GM19035 (cell line): ENCODE measurements around the gene MCM8.
A peak's percentile ranks its signal among the peaks of the same experiment; 100 is the strongest.

Source experiments
- ATAC-seq: cut with Tn5 transposase; IDR thresholded peaks from one replicate; pipeline ENCODE4 v1.9.1; 2021; ENCODE audit not compliant: unreplicated experiment

The MCM8 gene

GRCh38 chr20:5945963-5946362 lies 4.5 kb upstream of the MCM8 start:
- no peak for ATAC-seq

DNA sequence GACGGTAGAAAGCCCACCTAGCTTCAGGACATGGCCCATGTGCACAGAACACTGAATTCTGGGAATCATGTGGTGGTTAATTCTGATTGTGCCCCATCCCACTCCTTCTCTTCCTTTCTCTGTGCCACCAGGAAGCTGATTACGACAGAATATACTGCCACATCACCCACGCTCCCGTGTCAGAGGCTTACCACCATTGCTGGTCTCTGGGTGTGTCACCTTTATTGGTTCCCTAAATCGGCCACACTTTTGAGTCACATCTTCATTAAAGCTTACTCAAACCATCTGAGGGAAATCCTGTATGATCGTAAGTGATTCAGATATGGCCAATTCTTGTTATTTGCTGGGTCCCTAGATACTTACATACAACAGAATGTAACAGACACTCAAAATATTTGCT lies 3.2 kb upstream of the MCM8 start:
- ATAC-seq, result no peak

DNA sequence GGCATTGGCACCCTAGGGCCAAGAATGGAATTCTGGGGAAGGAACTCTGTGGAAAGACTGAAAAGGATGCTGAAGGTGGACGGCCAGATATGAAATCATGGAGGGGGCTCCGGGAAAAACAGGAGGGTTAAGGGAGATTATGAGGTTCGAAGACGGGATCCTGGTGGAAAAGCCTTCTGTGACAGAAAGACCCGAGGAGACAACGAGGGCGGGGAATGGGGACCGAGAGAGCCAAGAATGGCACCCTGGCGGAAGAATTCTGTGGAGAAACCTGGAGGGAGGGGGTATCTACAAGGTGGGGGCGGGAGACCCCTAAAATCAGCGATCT lies 545 bp upstream of the MCM8 start:
- ATAC-seq, result no peak

DNA sequence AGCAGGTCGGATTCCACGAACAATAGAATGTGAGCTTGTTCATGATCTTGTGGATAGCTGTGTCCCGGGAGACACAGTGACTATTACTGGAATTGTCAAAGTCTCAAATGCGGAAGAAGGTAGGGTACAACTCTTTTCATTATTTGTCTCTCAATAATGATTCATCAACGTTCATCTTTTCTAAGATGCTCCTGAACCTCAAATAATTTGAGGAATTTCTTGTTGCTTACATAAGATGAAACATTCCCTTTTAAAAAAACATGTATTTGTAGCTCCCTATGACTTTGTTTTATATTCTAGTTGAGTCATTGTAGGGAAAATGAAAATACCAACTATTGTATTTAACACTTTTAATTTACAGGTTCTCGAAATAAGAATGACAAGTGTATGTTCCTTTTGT lies 17.0 kb downstream of the MCM8 start:
- no peak for ATAC-seq

DNA sequence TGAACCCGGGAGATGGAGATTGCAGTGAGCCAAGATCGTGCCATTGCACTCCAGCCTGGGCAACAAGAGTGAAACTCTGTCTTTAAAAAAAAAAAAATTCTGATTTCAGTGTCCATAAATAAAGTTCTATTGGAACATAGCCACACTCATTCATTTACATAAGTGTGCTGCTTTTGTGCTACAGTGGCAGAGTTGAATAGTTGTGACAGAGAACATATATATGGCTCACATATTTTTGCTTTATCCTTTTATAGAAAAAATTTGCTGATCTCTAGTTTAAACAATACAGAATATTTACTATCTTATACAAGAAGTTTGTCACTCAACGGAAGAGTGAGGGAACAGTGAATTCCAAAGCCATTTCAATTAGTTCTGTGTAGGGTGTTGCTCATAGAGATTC lies 18.0 kb downstream of the MCM8 start:
- no peak for ATAC-seq

DNA sequence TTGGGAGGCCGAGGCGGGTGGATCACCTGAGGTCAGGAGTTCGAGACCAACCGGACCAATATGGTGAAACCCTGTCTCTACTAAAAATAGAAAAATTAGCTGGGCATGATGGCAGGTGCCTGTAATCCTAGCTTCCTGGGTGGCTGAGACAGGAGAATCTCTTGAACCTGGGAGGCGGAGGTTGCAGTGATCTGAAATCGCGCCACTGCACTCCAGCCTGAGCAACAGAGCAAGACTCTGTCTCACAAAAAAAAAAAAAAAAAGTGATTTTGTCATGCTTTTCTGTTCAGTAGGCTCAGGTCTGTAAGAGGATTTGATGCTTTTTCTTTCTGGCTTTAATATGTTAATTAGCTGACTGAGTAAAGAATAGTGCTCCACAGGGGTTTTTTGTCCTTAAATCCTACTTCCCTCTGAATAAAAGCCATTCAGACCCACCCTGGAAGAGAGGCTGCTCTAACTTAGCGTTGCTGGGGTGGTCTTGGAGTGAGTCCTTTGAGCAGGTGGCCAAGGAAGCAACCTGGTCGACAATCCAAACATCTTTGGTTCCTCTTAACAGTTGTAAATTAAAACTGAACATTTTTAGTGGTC lies 19.0 kb downstream of the MCM8 start:
- no peak for ATAC-seq

- no peak for ATAC-seq
These were observed 19.5 kb downstream of the MCM8 start for GRCh38 chr20:5969940-5970339.

- ATAC-seq, result no peak
These were observed 19.9 kb downstream of the MCM8 start for GRCh38 chr20:5970381-5970780.

- ATAC-seq, result no peak
These were observed 20.8 kb downstream of the MCM8 start for GRCh38 chr20:5971203-5971602.

DNA sequence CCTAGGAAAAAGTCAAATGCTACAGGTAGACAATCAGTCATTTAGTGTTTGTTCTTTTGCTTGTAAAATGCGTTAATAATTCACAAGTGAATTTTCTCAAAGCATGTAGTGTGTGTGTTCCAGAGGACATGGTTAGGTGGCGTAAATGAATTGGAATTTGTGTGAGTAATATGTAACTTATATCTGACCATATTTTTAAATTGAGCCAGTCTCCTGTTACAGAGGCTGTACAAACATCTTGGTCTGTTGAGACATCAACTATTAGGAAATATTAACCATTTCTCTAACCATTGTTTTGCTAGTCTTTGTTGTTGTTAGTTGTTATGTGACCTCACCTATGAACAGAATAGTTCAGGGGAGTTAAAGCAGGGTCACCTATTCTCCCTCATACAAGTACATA lies 22.7 kb downstream of the MCM8 start:
- ATAC-seq, result no peak

- ATAC-seq, result no peak
These were observed 23.5 kb downstream of the MCM8 start for GRCh38 chr20:5973971-5974370.

GRCh38 chr20:5974531-5974930 lies 24.1 kb downstream of the MCM8 start:
- ATAC-seq, result no peak

- ATAC-seq, result no peak
These were observed 25.3 kb downstream of the MCM8 start for GRCh38 chr20:5975778-5976177.

GRCh38 chr20:5977223-5977622 lies 26.8 kb downstream of the MCM8 start:
- no peak for ATAC-seq

DNA sequence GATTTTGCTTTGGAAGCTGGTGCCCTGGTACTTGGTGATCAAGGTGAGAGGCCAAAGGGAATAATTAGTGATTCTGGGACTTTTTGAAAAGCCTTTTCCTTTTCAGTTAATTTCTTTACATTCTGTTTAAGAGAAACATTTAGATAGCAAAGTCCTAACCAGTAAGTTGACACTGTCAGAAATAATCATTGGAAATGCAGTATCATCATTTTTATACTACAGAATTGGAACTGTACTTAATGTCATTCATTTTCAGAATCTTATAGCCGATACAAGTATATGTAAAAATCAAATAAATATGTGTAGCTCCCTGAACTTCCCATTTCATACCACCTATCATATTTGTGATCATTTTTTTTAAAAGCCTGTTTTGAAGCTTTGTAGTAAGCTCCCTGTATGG lies 27.5 kb downstream of the MCM8 start:
- ATAC-seq, result no peak

DNA sequence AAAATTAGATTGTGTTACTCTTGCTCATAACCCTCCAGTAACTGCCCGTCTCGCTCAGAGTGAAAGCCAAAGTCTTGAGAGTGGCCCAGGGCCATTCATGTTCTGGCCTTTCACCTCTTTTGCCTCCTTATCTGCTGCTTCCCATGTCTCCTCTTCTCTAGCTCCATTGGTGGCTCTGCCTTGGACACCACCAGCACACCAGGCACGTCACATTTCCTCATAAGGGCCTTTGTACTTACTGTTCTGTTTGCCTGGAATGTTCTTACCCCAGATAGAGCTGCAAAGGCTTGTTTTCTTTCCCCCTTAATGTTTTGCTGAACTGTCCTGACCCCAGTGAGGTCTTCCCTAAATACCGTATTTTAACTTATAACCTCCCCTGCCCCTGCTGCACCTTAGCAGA lies 29.3 kb downstream of the MCM8 start:
- no peak for ATAC-seq

DNA sequence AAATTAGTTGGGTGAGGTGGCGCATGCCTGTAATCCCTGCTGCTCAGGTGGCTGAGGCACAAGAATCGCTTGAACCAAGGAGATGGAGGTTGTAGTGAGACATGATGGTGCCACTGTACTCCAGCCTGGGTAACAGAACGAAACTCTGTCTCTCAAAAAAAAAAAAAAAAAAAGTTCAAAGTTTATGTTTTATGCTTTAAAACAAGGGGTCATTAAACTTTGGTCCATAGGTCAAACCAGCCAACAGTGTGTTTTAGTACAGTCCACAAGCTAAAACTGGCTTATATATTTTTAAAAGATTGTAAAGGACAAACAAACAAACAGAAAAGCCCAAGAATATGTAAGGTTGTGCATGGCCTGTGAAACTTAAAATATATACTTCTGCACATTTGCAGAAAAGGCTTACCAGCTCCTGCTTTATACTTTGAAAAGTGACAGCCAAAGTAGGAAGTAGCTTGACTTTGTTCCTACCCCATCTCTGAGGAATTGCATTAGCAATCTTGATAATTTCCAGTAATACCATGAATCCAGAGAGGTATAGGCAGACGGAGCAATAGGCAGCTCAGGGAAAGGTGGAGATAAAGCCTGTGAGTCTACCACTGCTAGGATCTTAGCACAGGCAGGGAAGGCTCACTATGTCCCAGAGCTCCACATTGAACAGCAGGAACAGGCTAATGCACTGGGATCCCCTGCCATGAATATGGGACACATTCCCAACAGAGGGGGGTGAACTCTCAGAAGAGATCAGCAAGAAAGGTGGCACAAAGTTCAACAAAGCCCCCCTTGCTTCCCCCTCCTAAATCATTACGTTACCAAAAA lies 30.5 kb downstream of the MCM8 start:
- no peak for ATAC-seq

DNA sequence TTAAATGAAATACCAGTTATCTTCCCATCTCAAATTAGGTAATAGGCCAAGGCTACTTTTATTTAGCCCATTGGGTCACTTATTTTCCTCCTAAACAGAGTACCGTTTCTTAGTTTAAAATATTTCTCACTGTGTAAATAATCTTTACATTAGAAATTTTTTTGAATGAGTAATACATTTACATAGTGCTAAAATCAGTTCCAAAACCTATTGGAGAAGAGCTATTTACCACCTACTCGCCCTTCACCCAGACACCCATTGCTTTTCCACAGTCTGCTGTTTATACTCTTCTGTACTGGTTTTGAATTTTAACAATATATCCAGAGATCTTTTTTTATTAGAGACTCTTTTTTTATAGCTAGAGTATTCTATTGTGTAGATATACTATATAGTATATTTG lies 36.9 kb downstream of the MCM8 start:
- no peak for ATAC-seq

GRCh38 chr20:5989539-5989938 lies 39.1 kb downstream of the MCM8 start:
- ATAC-seq, result no peak

DNA sequence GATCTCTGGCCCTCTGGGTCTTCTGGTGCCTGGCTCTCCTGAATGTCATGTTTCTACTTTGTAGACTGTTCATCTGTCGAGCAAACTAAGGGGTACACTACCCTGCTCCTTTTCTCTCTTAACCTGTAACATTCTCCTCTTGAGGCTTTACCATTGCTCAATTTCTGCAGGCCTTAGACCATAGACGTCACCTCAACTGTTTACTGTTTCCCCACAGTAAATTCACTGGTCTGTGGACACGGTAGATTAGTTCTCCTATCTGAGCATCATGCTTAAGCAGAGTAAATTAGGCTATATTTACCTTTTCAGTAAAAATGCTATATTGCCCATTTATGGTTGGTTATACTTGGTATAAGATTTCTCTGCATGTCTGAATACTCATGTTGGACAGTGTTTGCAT lies 40.5 kb downstream of the MCM8 start:
- ATAC-seq, result no peak

DNA sequence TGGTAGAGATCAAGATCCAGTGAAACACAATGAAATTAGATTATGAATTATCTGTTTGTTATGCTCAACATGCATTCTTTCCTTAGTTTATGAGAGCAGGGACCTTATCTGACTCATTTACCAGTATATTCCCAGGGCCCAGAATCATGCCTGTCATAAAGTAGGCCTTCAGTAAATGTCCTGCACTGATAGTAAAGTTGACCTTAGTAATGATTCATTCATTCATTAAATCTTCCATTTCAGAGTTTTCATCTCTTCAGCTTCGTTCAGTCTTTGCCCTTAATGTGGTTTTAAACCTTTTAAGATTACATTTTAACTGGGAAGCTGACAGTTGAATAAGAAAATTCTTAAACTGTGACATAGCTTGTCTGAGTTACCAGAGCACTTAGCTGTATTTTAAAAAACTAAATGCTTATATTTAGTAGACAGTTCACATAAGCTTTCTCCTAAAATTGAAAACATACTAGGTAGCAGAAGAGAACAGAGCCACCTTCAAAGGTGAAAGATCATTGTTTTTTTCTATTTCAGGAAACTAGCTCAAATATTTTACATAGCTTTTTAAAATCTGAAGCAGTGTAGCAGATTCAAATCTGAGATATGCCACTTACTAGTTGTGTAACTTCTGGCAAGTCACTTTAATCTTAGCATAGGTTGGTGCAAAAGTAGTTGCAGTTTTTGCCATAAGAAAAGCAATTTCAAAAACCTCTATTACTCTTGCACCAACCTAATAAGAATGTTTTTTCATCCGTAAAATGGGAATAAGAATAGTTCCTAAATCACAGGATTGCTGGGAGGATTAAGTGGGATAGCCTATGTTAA lies 41.4 kb downstream of the MCM8 start:
- no peak for ATAC-seq

GRCh38 chr20:5996765-5997164 lies 46.3 kb downstream of the MCM8 start:
- ATAC-seq, result peak; percentile 91
